Erythroblast (primary cell): ENCODE data around the gene FMO1.

Experiments used
- GATA1 ChIP-seq: IDR thresholded peaks from 2 replicates; pipeline ENCODE4 v1.6.1; 2011; ENCODE audit warnings: low read depth, mild to moderate bottlenecking, control low read depth, low read length, moderate library complexity
- POLR2A ChIP-seq: IDR thresholded peaks from 2 replicates; pipeline ENCODE4 v1.6.1; 2011; ENCODE audit warnings: mild to moderate bottlenecking, low read length

GRCh38 chr1:171310661-171311087, 62.4 kb downstream of the FMO1 start:
- TF ChIP-seq POLR2A: no peak
- TF ChIP-seq GATA1: no peak
